ENCODE data around the gene QRICH2.

DNA sequence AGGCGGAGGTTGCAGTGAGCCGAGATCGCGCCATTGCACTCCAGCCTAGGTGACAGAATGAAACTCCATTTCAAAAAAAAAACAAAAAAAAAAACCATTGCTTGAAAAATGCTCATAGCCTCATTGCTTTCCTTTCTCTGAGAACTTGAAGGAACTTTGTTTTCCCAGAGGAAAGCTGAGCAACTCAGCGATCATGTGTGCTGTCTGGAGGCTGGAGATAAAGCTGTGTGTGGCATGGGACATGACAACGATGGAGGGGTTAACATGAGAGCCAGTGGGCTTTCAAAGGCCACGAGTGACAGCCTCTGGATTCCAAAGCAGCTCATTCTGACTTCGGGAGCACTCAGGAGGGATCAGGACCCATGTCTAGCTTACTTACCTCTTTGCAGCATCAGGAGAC lies 21.6 kb upstream of the QRICH2 start:
- TF ChIP-seq, protein P1, sequence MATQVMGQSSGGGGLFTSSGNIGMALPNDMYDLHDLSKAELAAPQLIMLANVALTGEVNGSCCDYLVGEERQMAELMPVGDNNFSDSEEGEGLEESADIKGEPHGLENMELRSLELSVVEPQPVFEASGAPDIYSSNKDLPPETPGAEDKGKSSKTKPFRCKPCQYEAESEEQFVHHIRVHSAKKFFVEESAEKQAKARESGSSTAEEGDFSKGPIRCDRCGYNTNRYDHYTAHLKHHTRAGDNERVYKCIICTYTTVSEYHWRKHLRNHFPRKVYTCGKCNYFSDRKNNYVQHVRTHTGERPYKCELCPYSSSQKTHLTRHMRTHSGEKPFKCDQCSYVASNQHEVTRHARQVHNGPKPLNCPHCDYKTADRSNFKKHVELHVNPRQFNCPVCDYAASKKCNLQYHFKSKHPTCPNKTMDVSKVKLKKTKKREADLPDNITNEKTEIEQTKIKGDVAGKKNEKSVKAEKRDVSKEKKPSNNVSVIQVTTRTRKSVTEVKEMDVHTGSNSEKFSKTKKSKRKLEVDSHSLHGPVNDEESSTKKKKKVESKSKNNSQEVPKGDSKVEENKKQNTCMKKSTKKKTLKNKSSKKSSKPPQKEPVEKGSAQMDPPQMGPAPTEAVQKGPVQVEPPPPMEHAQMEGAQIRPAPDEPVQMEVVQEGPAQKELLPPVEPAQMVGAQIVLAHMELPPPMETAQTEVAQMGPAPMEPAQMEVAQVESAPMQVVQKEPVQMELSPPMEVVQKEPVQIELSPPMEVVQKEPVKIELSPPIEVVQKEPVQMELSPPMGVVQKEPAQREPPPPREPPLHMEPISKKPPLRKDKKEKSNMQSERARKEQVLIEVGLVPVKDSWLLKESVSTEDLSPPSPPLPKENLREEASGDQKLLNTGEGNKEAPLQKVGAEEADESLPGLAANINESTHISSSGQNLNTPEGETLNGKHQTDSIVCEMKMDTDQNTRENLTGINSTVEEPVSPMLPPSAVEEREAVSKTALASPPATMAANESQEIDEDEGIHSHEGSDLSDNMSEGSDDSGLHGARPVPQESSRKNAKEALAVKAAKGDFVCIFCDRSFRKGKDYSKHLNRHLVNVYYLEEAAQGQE (IDR thresholded peaks at IDR 0.05; ENCODE audit: low read depth) = no peak
- TF ChIP-seq ZBTB7A (IDR thresholded peaks at IDR 0.05; ENCODE audit: low read depth) (no peak), CEBPB (IDR thresholded peaks at IDR 0.05) (no peak), TAF1 (IDR thresholded peaks at IDR 0.05; ENCODE audit: low read depth) (no peak)
- TF ChIP-seq, protein P2, sequence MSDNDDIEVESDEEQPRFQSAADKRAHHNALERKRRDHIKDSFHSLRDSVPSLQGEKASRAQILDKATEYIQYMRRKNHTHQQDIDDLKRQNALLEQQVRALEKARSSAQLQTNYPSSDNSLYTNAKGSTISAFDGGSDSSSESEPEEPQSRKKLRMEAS (IDR thresholded peaks at IDR 0.05) = no peak
